GM12891 (cell line): ENCODE measurements around the gene ANLN.

Source experiments
- POLR2A ChIP-seq: IDR thresholded peaks from 2 replicates; pipeline ENCODE4 v1.6.1; 2011; ENCODE audit warnings: low read depth, low read length, control low read depth
- POLR2AphosphoS5 ChIP-seq: IDR thresholded peaks from 2 replicates; pipeline ENCODE4 v1.6.1; 2011; ENCODE audit warnings: low read depth, low read length, control low read depth
- POU2F2 ChIP-seq: IDR thresholded peaks from 2 replicates; pipeline ENCODE4 v1.6.1; 2011; ENCODE audit warnings: low read depth, mild to moderate bottlenecking, control low read depth, low read length, moderate library complexity

DNA sequence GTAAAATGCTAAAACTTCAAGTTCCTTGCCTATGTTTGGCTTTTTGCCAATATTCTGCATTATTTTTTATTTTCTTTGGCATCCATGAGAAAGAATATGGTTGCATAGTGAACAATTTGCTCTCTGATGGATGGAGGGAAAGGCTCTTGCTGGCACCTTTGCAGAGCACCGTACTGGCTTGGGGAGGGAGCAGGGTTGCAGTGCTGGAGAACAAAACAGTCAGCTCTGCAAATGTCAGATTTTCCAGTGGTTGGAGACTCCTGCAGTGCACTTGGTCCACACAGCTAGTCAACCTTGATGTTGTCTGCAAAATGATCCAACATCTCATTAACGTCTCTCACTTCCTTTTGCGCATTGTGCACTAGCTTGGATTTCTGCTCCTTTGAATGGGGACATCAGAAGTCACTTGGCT is 100.8 kb downstream of the ANLN start:
- TF ChIP-seq POLR2A, result no peak
- no peak for TF ChIP-seq POU2F2
- TF ChIP-seq POLR2AphosphoS5, result no peak
